ENCODE data around the gene TNFSF12. TPM values are rescaled to one million over a fixed set of nuclear protein-coding genes. Genes with fewer than 3 reads are reported as not detected.
A peak's percentile ranks its signal among the peaks of the same experiment; 100 is the strongest.

TNFSF12 gene
- total RNA-seq, 3 donors from 2014 or later = 11.6 to 69.4 (median 15.8) TPM

- H3K9me3 ChIP-seq = no peaks in the 10 kb centered on the region
- peak overlapping the region; percentile 100 for H3K4me3 ChIP-seq
- peaks cover 16% of the 10 kb centered on the region for H3K36me3 ChIP-seq (ENCODE audit: low read depth)
- intact Hi-C loops (cut with DNase I, micrococcal nuclease) = no loop called here
- DNase-seq (peak; percentile 99 to 100 (median 100)), ATAC-seq (peak; percentile 93)
- TF ChIP-seq CTCF (IDR thresholded peaks at IDR 0.05) = peak; percentile 20
- H3K4me1 ChIP-seq (ENCODE audit: low read depth) = peaks cover 24% of the 10 kb centered on the region
Measured at GRCh38 chr17:7572588-7573323, 23.9 kb downstream of the TNFSF12 start.

GRCh38 chr17:7573324-7574080 lies 24.6 kb downstream of the TNFSF12 start:
- ATAC-seq (peak; percentile 66), DNase-seq (peak; percentile 88 to 95 (median 91))
- Histone ChIP-seq H3K36me3 (ENCODE audit: low read depth) (peaks cover 22% of the 10 kb centered on the region), H3K4me3 (peak overlapping the region; percentile 100), H3K4me1 (ENCODE audit: low read depth) (peaks cover 28% of the 10 kb centered on the region), H3K9me3 (no peaks in the 10 kb centered on the region)
- intact Hi-C loops (cut with DNase I, micrococcal nuclease) = no loop called here
- TF ChIP-seq CTCF (IDR thresholded peaks at IDR 0.05) = no peak

- Histone ChIP-seq H3K9me3 (no peaks in the 10 kb centered on the region), H3K4me3 (no peak overlapping the region), H3K36me3 (ENCODE audit: low read depth) (peaks cover 27% of the 10 kb centered on the region), H3K4me1 (ENCODE audit: low read depth) (peaks cover 36% of the 10 kb centered on the region)
- DNase-seq (peak in 2 of 3 donors; percentile 5 to 7), ATAC-seq (no peak)
- intact Hi-C loops (cut with DNase I, micrococcal nuclease) = no loop called here
- TF ChIP-seq CTCF (IDR thresholded peaks at IDR 0.05) = no peak
Measured at GRCh38 chr17:7574176-7574953, 25.5 kb downstream of the TNFSF12 start.

- Histone ChIP-seq H3K4me3 (no peak overlapping the region), H3K9me3 (no peaks in the 10 kb centered on the region), H3K36me3 (ENCODE audit: low read depth) (peaks cover 27% of the 10 kb centered on the region), H3K4me1 (ENCODE audit: low read depth) (peaks cover 40% of the 10 kb centered on the region)
- intact Hi-C loops (cut with DNase I, micrococcal nuclease) = no loop called here
- ATAC-seq (no peak), DNase-seq (peak in 1 of 3 donors; percentile 9)
- no peak for TF ChIP-seq CTCF (IDR thresholded peaks at IDR 0.05)
Measured at GRCh38 chr17:7575481-7575883, 26.6 kb downstream of the TNFSF12 start.

- DNase-seq (no peak), ATAC-seq (no peak)
- Histone ChIP-seq H3K4me3 (no peak overlapping the region), H3K4me1 (ENCODE audit: low read depth) (peaks cover 40% of the 10 kb centered on the region), H3K36me3 (ENCODE audit: low read depth) (peaks cover 27% of the 10 kb centered on the region), H3K9me3 (no peaks in the 10 kb centered on the region)
- TF ChIP-seq CTCF (IDR thresholded peaks at IDR 0.05) = no peak
- intact Hi-C loops (cut with DNase I, micrococcal nuclease) = no loop called here
Measured at GRCh38 chr17:7575959-7576358, 27.1 kb downstream of the TNFSF12 start.
